AG09319 (cell line): ENCODE results near the gene BDH1.
"Not testable (repeated sequence)": the region's sequence is repeated elsewhere in the genome, so short reads cannot be mapped to it uniquely, and the experiment has no call there.

Source experiments
- DNase-seq: peaks from one replicate; pipeline ENCODE4 v3.0.0-alpha.2; 2010; ENCODE audit warnings: low read depth; ENCODE audit errors: extremely low read depth
- TF ChIP-seq, protein P1 (sequence below): IDR thresholded peaks from 2 replicates; pipeline ENCODE4 v1.5.1; 2011; ENCODE audit warnings: low read depth, mild to moderate bottlenecking, inconsistent platforms, low read length, moderate library complexity

BDH1 gene

DNA sequence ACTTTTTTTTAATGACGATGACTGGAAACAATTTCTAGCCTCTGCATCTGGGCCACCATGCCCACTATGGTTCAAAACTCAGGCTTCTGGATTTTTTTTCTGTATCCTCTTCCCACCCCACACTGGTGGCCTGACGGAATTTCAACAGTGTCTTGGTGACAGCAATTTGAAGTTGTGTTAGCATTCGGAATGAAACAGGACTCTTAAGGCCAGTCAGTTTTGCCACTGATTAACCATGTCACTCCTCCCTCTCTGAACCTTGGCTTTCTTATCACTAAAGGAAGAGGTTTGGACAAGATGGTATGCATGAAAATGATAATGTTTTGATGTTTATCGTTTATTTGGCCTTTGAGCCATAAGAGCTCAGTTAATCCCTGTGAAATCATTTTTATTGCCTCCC is 41.6 kb upstream of the BDH1 start:
- no peak for DNase-seq
- TF ChIP-seq, protein P1, sequence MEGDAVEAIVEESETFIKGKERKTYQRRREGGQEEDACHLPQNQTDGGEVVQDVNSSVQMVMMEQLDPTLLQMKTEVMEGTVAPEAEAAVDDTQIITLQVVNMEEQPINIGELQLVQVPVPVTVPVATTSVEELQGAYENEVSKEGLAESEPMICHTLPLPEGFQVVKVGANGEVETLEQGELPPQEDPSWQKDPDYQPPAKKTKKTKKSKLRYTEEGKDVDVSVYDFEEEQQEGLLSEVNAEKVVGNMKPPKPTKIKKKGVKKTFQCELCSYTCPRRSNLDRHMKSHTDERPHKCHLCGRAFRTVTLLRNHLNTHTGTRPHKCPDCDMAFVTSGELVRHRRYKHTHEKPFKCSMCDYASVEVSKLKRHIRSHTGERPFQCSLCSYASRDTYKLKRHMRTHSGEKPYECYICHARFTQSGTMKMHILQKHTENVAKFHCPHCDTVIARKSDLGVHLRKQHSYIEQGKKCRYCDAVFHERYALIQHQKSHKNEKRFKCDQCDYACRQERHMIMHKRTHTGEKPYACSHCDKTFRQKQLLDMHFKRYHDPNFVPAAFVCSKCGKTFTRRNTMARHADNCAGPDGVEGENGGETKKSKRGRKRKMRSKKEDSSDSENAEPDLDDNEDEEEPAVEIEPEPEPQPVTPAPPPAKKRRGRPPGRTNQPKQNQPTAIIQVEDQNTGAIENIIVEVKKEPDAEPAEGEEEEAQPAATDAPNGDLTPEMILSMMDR, result no peak

DNA sequence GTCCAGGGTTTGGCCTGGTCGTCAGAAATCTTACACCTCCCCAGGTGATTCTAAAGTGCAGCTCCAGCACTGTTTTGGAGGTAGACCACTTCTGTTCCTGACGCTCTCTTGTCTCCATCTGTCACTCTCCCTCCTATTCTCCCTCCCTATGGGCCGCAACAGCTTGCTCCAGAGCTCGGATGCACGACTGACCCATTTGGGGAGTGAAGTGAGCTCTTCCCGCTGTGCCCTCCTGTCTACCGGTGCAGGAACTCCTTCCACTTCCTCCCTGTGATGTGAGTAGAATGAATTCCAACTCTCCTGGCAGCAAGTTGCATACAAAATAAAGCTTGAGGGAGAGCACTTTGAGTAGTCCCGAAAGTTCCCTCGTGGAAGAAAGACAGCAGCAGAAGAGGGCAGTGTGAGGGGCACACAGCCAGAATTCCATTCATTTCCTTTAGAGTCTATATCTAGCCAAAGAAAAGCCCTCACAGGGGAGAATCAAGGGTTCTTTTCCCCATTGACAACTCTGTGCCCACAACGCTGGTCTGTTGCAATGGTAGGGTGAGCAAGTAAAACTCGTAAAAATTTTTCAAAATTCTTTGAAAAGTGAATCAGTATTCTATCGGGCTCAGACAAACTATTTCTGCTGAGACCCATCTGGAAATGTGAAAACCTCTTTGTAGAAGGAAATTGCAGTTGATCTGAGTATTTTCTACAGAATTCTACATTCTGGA is 39.9 kb upstream of the BDH1 start:
- DNase-seq, result no peak
- TF ChIP-seq, protein P1, result no peak

DNA sequence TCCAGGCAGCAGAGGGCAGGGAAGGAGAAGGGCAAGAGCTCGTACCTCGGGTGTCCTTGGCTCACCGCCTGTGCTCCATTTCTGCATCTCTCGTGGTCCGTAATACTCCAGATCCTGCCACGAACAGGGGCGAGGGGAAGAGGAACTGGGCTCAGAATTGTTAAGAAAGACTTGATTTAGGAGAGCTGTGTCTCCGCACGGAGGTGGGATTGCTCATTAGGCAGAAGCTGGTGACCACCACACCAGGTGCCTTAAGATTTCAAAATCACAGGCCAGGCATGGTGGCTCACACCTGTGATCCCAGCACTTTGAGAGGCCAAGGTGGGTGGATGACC is 37.2 kb upstream of the BDH1 start:
- TF ChIP-seq, protein P1, result no peak
- no peak for DNase-seq

DNA sequence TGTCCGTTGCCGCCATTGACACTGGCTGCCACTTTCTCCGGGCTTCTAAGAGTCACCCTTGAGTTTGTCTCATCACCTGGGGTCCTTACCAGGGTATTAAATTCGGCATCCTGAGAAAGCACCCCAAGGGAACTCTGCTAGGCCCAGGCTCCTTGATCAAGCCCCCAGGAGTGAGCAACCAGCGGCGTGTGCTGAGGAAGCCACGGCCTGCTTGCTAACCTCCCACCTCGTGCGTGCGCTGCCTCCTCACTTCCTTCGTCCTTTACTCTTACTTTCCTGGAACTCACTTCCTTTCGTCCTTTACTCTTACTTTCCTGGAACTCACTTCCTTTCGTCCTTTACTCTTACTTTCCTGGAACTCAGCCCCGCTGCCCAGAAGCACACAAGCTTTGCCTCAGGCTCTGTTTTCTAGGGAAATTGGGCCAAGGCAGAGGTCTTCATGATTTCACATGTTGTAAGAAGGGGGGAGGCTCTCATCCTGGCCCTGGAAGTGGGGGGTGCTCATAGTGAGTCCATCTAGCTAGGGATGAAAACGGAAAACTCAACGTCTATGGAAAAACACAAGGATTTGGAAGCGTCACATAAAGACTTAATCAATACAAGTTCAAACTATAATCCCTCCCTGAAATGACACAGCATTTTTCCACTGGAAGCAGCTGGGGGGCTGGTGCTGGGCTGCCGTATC is 36.7 kb upstream of the BDH1 start:
- TF ChIP-seq, protein P1, result no peak
- no peak for DNase-seq

DNA sequence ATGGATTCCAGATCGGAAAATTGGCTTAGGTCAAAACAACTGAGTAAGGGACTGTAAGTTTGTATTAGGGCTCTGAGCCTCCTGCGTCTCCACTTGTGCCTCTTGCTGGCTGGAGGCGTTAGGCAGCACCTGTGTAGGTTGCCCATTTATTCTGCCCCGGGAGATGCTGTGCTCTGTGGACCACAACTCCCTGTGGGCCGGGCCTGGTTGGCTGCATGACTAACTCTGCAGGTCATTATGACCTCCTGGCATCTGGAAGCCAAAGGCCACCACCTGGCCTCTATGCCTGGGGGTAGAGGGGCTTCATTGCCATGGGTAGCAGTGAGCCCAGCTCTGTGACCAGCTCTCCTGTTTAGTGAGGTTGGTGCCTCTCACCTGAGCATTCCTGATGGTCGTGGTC is 36.0 kb upstream of the BDH1 start:
- DNase-seq, result no peak
- TF ChIP-seq, protein P1, result no peak

DNA sequence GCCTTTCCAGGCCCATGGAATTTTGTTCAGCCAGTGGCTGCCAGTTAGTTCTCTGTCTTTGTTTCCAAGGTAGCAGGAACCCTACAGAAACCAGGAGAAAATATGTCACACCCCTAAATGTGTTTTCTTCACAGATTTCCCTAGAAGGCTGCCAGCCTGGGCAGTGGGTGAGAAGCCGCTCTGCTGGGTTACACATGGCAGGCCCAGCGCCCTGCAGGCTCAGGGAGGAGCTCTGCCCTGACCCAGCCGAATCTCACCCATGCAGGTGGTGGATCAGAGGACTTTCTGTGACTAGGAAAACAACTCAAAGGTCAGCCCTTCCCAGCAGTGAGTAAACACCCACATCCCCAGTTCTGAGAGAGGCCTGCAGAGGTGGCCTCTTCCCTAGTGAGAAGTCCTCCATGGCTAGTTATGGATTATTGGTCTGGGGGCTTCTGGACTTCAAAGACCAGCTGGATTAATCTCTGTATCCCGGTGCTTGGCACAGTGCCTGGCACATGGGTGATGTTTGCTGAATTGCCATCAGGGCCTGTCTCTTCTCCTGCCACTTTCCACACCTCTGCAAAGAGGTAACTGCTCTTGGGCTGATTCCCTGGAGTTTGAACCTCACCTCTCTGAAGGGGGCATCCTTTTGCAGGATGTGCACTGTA is 34.7 kb upstream of the BDH1 start:
- TF ChIP-seq, protein P1, result no peak
- no peak for DNase-seq

DNA sequence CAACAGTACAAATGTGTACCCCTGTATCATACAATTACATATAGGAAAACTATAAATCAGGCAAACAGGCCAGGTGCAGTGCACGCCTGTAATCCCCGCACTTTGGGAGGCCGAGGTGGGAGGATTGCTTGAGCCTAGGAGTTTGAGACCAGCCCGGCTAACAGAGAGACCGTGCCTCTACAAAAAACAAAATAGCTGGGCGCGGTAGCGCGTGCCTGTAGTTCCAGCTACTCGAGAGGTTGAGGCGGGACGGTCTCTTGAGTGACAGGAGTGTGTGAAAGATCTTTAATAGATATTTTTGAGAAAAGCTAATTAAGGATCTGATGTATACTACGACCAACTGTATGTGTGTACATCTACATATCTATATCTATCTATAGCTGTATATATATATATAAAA is 33.8 kb upstream of the BDH1 start:
- TF ChIP-seq, protein P1, result no peak
- DNase-seq, result no peak

DNA sequence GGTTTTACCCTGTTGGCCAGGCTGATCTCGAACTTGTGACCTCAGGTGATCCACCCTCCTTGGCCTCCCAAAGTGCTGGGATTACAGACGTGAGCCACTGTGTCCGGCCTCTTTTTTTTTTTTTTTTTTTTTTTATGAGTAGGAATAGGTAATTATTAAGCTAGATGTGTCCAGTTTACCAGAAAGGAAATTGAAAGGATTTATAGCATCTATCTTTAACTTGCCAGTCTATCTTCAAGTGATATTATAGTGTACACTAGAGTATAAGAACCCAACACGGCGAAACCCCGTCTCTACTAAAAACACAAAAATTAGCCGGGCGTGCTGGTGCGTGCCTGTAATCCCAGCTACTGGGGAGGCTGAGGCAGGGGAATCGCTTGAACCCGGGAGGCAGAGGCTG is 31.0 kb upstream of the BDH1 start:
- DNase-seq, result not testable (repeated sequence)
